ENCODE data around the gene HMGXB4.
A peak's percentile ranks its signal among the peaks of the same experiment; 100 is the strongest.

Gene HMGXB4

GRCh38 chr22:35257321-35258190 is at the start of gene HMGXB4:
Gene HMGXB4, plus strand, starts transcription at chr22:35257493. Its CDS starts 4,898 bp downstream, at chr22:35262391.
- peak; percentile 91 for DNase-seq (ENCODE audit: low read depth)
- TF ChIP-seq POLR2A (IDR thresholded peaks at IDR 0.05; ENCODE audit: extremely low read depth, insufficient read length) (peak; percentile 38), CTCF (IDR thresholded peaks at IDR 0.05; ENCODE audit: low read depth, low read length) (no peak), MYC (IDR thresholded peaks at IDR 0.05; ENCODE audit: low read depth, low read length) (peak; percentile 58; the same call in 1 of the 2 replicates)
- H3K4me3 ChIP-seq (ENCODE audit: low read depth, low read length), result peak within 1 kb of the TSS; percentile 92

- H3K4me3 ChIP-seq (ENCODE audit: low read depth, low read length), result no peak overlapping the region
- DNase-seq (ENCODE audit: low read depth), result no peak
- TF ChIP-seq MYC (IDR thresholded peaks at IDR 0.05; ENCODE audit: low read depth, low read length), result no peak
- no peak for TF ChIP-seq MAX (IDR thresholded peaks at IDR 0.05; ENCODE audit: low read depth, low read length)
- TF ChIP-seq POLR2A (IDR thresholded peaks at IDR 0.05; ENCODE audit: extremely low read depth, insufficient read length), result no peak
- TF ChIP-seq CTCF (IDR thresholded peaks at IDR 0.05; ENCODE audit: low read depth, low read length), result no peak
Observed at GRCh38 chr22:35208003-35208402, 49.3 kb upstream of the HMGXB4 start.

GRCh38 chr22:35209203-35209602 is 48.1 kb upstream of the HMGXB4 start:
- DNase-seq (ENCODE audit: low read depth), result no peak
- no peak overlapping the region for H3K4me3 ChIP-seq (ENCODE audit: low read depth, low read length)
- TF ChIP-seq MYC (IDR thresholded peaks at IDR 0.05; ENCODE audit: low read depth, low read length), result no peak
- TF ChIP-seq POLR2A (IDR thresholded peaks at IDR 0.05; ENCODE audit: extremely low read depth, insufficient read length), result no peak
- TF ChIP-seq CTCF (IDR thresholded peaks at IDR 0.05; ENCODE audit: low read depth, low read length), result no peak
- no peak for TF ChIP-seq MAX (IDR thresholded peaks at IDR 0.05; ENCODE audit: low read depth, low read length)

GRCh38 chr22:35212009-35212408 is 45.3 kb upstream of the HMGXB4 start:
- no peak overlapping the region for H3K4me3 ChIP-seq (ENCODE audit: low read depth, low read length)
- DNase-seq (ENCODE audit: low read depth), result no peak
- no peak for TF ChIP-seq MYC (IDR thresholded peaks at IDR 0.05; ENCODE audit: low read depth, low read length)

- DNase-seq (ENCODE audit: low read depth), result no peak
- TF ChIP-seq MAX (IDR thresholded peaks at IDR 0.05; ENCODE audit: low read depth, low read length) (no peak), CTCF (IDR thresholded peaks at IDR 0.05; ENCODE audit: low read depth, low read length) (no peak), MYC (IDR thresholded peaks at IDR 0.05; ENCODE audit: low read depth, low read length) (no peak)
- H3K4me3 ChIP-seq (ENCODE audit: low read depth, low read length), result no peak overlapping the region
Observed at GRCh38 chr22:35212996-35213395, 44.3 kb upstream of the HMGXB4 start.

- no peak overlapping the region for H3K4me3 ChIP-seq (ENCODE audit: low read depth, low read length)
- no peak for TF ChIP-seq MAX (IDR thresholded peaks at IDR 0.05; ENCODE audit: low read depth, low read length)
- no peak for TF ChIP-seq POLR2A (IDR thresholded peaks at IDR 0.05; ENCODE audit: extremely low read depth, insufficient read length)
- no peak for TF ChIP-seq MYC (IDR thresholded peaks at IDR 0.05; ENCODE audit: low read depth, low read length)
- TF ChIP-seq CTCF (IDR thresholded peaks at IDR 0.05; ENCODE audit: low read depth, low read length), result no peak
- DNase-seq (ENCODE audit: low read depth), result no peak
Observed at GRCh38 chr22:35214968-35215367, 42.3 kb upstream of the HMGXB4 start.

All from NB4 (cell line).